GM19324 (cell line): ENCODE results near the gene ARRB1.

Experiments
- ATAC-seq: cut with Tn5 transposase; IDR thresholded peaks from one replicate; pipeline ENCODE4 v1.9.1; 2021; ENCODE audit warnings: mild to moderate bottlenecking, moderate library complexity; ENCODE audit not compliant: unreplicated experiment, low FRiP score

Gene ARRB1

DNA sequence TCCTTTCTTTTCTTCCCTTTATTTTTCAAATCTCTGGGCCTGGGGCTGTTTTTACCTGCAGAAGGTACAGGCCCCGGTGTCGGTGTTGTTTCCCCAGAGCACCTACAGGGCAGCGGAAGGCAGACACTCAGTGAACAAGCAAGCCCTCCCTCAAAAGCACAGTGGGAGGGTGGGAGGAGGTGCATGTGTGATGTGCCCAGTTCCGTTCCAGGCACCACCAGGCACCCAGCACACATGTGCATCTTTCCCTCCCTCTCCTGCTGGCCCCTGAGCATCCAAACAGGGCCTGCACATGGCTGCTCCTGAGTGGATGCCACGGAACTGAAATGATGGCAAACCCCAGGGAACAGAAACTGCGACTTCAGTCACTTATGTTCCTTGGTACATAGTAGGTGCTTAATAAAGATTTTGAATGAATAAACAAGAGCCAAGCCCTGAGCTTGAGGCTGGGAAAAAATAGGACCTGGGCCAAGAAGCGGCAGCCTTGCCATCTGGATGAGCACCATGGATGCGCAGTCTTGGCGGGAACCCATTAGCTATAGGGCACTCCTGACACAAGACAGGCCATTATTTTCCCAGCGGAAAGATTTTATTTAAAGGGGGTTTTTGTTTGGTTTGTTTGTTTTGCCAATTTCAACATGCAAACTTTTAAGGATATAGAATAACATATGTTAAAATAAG is 47.8 kb downstream of the ARRB1 start:
- ATAC-seq: no peak

DNA sequence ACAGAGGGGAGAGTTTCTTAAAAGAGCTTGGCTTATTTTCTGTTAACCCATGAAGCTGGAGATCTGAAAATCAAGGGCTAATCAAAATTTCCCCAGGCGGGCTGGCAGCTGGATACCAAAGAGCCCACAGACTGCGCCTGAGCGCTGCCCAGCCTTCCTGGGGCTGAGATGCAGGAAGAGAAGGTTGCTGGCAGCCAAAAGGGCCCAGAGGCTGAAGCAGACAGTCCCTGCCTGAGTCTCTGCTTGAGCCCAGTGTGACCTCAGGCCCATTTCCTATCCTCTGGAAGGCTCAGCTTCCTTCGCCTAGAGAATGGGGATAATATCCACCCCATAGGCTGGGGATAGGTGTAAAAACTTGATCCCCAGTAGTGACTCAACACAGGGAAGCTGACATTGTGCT is 49.1 kb downstream of the ARRB1 start:
- no peak for ATAC-seq

DNA sequence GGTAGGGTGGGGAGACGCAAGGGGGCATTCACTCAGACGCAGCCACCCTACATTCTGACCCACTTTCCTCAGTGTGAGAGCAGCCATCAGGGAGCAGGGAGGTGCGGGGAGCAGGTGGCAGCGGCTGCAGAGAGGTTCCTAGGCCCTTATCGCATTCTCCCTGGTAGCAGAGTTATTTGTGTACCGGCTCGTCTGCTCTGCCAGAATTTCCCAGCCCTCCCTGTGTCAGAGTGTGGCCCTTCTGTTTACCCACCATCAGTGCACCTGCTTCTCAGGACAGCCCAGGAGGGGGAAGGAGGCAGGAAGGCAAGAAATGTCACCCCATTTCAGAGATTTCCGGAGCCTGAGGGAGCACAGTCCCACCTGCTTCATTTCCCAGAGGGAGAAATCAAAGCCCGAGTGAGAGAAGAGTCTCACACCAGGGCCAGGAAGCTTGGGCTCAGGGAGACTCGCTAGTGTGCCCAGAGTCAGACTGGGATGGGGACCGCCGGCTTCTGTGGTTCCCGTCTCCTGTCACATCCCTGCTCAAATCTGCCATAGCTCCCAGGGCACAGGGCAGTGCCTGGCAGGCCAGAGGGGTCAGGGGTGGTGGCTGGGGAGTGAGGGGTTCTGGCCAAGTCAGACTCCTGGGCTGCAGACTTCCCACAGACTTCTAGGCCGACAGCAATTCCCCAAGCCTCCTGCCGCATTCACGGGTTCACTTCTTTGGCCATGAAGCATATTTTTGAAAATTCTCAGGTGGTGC is 49.7 kb downstream of the ARRB1 start:
- ATAC-seq: no peak

DNA sequence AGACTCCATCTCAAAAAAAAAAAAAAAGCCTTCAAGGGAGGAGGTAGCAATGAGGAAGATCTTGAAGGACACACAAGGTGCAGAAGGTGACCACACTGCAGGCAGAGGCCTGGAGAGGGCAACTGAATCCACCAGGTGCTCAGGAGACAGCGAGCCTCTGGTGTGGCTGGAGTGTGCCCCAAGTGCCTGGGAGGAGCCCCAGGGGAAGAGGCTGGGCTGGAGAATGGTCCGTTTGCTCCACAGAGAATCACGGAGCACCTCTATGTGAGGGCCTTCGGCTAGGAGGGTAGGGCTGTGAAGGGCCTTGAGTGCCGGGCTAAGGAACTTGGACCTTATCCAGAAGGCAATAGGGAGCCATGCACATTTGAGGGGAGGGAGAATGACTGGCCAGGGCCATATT is 50.3 kb downstream of the ARRB1 start:
- ATAC-seq: no peak

DNA sequence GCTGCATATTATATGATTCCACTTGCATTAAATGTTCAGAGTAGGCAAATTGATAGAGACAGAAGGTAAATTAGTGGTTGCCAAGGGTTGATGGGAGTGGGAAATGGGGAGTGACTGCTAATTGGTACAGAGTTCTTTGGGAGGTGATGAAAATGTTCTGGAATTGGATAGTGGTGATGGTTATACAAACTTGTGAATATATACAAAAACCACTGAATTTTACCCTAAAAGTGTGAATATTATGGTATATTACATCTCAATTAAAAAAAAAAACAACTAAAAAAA is 52.5 kb downstream of the ARRB1 start:
- no peak for ATAC-seq

DNA sequence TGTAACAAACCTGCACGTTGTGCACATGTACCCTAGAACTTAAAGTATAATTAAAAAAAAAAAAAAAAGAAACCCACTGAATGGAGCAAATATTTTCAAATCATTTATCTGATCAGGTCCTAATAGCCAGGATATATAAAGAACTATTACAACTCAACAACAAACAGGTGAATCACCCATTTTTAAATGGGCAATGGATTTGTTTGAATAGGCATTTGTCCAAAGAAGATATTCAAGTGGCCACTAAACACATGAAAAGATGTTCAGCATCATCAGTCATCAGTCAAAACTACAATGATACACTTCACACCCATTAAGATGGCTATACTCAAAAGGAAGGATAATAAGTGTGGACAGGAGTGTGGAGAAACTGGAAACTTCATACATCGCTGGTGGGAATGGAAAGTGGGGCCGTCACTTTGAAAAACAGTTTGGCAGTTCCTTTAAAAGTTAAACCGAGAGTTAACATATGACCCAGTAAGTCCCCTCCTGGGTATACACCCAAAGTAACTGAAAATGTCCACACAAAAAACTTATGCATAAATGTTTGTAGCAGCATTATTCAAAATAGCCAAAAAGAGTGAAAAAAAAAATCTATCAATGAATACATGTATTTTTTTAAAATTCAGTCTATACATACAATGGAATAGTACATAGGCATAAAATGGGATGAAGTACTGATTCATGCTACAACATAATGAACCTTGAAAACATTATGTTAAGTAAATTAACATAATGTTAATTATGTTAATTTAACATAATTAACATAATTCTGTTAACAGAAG is 53.1 kb downstream of the ARRB1 start:
- ATAC-seq: no peak

DNA sequence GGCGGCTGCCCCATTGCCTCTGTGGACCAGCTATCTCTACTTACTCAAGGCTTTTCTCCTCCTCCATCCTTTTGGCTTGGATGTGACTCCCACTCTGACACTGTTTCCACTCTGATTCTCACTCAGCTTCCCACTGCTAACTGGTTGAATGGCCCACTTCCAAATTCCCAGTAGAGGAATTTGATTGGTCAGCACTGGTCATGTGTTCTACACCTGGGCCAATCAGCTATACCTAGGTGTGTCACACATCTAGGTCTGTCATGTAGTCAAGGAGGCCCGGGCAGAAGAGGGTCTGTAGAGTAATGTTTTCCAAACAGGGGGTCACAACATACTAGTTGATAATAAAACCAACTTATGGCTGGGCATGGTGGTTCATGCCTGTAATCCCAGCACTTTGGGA is 57.6 kb downstream of the ARRB1 start:
- no peak for ATAC-seq

DNA sequence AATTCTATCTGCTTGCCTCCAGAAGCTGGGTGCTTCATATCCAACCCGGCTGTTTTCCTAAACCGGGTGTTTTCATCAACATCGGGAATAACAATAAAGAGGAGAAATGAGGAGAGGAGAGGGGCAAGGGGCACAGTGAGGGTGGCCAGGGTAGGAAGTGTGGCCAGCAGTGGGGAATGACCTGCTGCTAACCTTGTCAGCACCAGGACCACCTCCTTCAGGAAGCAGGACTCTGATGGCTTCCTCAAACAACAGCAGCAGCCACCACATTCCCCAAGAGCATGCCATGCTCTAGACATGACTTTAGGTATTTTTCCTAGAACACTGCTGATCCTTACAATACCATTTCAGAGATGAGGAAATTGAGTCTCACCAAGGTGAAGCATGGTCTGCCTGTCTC is 58.5 kb downstream of the ARRB1 start:
- ATAC-seq: no peak

DNA sequence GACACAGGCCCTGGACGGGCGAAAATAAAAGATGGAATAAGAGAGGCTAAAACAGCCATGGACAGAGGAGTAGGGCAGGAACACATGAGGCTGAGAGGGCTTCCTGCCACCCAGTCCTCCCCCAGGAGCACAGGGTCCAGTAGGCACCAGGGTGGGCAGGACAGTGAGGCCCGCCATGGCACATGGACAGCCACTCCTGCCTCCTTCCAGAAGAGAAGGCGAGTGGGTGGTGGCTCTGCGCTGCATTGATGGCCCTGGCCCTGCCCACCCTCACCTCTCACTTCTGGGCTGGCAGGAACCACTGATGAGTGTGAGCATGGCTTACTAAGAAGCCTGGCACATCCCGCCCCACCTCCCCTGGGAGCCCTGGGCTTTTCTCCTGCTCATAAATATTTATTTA is 59.7 kb downstream of the ARRB1 start:
- no peak for ATAC-seq

DNA sequence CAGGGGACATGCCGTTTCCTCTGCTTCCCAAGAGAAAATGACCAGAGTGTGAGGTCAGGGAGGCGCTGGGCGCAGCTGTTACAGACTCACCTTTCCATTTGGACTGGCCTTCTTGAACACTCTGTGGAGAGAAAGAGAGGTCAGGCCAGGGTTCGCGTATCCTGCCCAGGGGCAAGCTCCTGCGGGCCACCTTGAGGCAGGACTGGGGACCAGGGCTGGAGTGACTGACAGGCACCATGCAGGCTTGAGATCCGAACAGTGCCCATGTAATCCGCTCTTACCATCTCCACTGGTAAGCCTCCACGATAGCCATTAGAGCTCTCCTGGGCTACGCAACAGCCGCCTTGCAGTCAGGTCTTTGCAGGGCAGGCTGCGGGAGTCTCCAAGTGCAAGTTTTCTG is 61.5 kb downstream of the ARRB1 start:
- no peak for ATAC-seq

DNA sequence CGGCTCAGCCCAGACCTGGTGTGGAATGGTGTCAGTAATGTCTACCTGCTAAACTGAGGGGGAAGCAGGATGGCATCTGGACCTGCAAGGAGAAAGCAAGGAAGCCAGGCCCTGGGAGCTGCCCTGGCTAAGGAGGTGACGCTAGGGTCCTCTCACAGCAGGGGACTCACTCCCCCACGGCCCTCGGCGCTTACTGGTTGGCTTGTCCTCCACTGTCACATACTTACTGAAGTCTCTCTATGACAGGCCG is 62.0 kb downstream of the ARRB1 start:
- ATAC-seq: no peak

DNA sequence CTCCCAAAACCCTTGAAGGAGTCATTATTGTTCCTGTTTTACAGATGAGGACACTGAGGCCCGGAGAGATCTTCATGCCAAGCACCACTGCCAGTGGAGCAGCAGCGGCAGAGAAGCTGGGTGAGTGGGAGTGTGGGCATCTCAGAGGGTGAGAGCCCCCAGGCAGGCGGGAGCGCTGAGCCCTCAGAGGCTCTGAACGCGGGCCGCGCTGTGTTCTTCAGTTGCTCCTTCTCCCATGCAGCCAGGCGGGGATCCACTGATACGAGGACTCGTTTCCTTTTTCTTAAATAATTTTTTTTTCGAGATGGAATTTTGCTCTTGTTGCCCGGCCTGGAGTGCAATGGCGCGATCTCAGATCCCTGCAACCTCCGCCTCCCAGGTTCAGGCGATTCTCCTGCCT is 63.9 kb downstream of the ARRB1 start:
- ATAC-seq: no peak

DNA sequence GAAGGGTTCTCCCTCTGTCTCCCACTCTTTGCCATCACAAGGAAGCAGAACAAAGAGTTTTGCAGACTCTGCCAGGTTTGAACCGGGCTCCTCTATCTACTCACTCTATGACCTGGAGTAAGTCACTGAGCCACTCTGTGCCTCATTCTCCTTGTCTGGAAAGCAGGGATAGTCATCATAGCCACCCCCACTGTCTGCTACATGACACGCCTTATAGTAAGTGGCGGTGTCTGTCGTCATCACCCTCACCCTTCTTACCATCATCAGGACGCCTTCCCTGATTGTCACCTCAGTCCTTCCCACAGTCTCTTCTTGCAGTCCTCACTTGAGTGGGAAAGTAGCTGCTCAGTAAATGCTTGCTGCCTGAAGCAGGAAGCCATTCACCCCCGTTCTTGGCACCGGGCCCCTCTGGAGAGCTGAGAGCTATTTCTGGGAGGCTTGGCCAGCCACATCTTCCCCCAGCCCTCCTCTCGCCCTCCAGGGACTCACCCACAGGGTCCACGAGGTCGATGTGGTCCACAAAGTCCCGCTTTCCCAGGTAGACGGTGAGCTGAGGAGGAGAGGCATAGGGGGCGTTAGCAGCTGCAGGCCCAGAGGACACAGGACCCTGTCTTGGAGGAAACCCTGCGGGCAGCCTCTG is 64.5 kb downstream of the ARRB1 start:
- no peak for ATAC-seq

DNA sequence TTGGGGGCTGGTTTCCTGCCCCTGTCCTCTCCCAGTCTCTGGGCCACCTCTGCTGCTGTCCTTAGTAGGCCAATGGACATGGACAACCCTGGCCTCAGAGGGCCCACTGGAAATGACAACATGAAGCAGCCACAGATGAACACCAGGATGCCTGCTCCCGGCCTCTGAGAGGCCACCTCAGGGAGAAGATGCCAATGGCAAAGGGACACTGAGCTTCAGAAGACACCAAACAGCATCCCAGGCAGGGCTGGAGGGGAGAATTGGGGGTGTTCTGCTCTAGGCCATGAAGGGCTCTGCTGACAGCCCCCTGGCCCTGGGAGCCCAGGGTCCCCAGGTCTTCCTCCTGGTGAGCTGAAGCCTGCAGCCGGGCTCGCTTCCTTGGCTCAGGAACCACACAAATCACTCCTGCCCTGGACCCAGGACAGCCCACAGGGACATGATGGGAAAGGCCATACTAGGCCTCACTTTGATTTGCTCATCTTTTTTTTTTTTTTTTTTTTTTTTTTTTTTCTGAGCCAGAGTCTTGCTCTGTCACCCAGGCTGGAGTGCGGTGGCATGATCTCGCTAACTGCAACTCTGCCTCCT is 65.6 kb downstream of the ARRB1 start:
- no peak for ATAC-seq

DNA sequence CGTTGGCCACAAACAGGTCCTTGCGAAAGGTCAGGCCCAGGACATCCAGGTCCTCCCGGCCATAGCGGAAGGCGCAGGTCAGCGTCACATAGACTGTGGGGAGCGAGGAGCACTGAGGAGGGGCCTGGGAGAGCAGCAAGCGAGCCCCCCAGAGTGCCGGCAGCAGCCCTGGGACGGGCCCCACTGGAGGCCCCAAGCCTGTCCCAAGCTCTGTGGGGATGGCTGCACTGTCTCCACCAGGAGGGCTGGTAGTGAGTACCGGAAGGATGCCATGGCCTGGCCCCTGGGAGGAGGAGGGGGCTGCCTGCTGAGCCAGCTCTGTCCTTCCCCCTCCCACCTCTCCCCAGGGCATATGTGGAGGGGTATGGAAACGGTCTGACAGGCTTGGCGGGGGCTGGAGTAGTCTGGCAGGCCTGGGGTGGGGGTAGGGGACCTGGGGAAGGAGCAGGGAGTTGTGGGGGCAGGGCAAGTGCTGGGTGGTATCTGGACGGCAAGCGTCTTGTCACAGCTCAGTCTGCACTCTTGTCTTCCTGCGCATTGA is 68.0 kb downstream of the ARRB1 start:
- ATAC-seq: no peak

DNA sequence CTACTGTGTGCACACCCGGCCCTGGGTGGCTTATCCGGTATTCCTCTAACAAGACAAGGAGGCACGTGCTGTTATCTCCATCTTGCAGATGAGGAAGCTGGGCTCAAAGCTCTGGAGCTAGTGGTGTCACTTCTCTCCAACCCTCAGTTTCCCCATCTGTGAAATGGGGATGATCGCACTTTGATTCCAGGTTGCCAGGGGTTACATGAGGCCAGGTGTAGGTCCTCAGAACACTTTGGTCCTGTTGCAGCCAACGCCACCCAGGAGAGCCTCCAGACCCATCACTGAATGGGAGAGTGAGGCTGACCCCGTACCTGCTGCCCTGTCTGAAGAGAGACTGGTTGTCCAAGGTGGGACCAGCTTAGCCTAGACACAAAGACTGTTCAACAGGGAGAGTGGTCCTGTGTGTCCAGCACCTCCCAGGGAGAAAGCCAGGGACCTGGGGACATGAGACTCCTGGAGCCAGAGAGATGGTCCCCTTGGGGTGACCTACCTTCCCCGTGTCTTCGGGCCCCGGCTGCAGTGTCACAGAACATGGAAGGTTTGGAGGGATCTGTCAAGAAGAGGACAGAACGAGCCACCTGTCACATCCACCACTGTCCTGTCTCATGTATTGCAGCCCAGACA is 69.9 kb downstream of the ARRB1 start:
- ATAC-seq: no peak

DNA sequence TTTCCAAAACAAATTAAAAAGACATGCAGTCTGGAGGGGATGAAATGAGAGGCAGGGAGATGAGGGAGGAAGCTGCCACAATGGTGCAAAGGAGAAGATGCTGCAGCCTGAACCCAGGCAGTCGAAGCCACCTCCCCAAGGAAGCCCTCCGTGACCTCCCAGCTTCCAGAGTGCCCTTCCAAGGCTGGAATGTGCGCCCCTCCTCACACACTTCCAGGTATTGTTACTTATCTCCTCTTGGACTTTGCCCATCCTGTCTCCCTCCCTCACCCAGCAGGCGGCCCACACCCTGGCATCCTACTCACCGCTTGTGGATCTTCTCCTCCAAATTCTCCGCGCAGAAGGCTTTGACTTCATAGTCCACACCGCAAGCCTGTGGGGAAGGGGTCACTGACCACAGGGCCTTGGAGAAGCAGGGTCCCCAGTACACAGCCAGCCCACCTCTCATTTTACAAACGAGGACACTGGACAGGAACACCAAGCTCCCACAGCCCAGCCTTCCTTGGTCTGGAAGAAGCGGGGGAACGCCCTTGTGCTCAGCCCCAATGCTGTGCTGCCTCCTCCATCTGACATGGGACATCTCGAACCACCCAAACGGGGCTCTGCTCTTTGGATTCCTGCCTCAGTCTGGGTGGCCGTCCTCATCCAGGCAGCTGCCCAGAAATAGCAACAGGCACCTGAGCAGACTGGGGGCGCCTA is 70.5 kb downstream of the ARRB1 start:
- ATAC-seq: no peak

DNA sequence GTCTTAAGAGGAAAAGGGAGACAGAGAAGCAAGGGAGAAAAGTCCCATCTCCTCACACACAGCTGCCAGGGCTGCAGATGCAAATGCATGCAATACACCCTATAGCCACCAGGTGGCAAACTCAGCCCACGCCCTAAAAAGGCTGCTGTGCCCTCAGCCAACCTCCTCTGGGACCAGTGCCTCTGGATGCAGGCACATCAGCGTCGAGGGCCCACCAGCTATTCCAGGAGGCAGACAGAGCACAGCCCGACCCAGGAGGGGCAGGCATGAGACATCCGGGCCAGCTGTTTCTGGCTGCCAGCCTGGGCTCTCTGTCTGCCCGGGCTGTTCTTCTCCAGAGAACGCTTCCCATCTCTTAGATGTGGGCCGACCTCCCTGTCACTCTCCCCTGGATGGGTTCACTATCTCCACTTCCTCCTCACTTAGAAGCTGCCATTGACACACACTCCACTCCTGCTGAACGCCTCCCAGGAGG is 71.2 kb downstream of the ARRB1 start:
- no peak for ATAC-seq

DNA sequence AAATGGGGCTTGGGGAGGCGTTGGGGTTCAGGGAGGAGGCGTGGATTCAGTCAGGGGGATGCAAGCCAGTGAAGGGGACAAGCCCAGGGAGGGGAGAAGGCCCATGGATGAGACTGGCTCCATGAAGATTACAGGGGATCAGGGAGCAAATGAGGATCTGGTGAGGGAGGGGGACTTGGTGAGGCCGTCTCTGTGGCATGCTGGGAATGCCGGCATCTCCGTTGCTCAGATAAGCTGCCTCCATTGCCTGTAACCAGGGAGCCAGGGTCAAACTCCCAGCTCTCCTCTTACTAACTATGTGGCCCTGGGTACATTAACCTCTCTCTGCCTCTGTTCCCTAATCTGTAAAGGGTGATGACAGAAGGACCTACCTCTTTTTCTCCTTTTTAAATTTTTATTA is 72.2 kb downstream of the ARRB1 start:
- no peak for ATAC-seq
